Epithelial cell of esophagus (primary cell): Measurements from ENCODE around the gene WDR62.

Source experiments
- DNase-seq: peaks from one replicate; pipeline ENCODE4 v3.0.0; 2010; ENCODE audit warnings: low read depth
- H3K4me3 ChIP-seq: 2 replicates; pipeline ENCODE4 v1.5.1; 2011; ENCODE audit warnings: mild to moderate bottlenecking, low read length, control low read depth
- TF ChIP-seq, protein P1 (sequence below): IDR thresholded peaks from 2 replicates; pipeline ENCODE4 v1.5.1; 2011; ENCODE audit warnings: low read depth, mild to moderate bottlenecking, low read length, control low read depth, inconsistent platforms; ENCODE audit not compliant: insufficient read depth; ENCODE audit errors: missing control alignments

WDR62 gene

GRCh38 chr19:36082916-36083315, 28.2 kb downstream of the WDR62 start:
- TF ChIP-seq, protein P1, sequence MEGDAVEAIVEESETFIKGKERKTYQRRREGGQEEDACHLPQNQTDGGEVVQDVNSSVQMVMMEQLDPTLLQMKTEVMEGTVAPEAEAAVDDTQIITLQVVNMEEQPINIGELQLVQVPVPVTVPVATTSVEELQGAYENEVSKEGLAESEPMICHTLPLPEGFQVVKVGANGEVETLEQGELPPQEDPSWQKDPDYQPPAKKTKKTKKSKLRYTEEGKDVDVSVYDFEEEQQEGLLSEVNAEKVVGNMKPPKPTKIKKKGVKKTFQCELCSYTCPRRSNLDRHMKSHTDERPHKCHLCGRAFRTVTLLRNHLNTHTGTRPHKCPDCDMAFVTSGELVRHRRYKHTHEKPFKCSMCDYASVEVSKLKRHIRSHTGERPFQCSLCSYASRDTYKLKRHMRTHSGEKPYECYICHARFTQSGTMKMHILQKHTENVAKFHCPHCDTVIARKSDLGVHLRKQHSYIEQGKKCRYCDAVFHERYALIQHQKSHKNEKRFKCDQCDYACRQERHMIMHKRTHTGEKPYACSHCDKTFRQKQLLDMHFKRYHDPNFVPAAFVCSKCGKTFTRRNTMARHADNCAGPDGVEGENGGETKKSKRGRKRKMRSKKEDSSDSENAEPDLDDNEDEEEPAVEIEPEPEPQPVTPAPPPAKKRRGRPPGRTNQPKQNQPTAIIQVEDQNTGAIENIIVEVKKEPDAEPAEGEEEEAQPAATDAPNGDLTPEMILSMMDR = no peak
- H3K4me3 ChIP-seq = no peak overlapping the region
- DNase-seq = no peak

GRCh38 chr19:36084231-36085009, 29.7 kb downstream of the WDR62 start:
- H3K4me3 ChIP-seq = no peak overlapping the region
- no peak for DNase-seq
- TF ChIP-seq, protein P1 = no peak

GRCh38 chr19:36086326-36086725, 31.6 kb downstream of the WDR62 start:
- TF ChIP-seq, protein P1 = no peak
- H3K4me3 ChIP-seq = no peak overlapping the region
- DNase-seq = no peak

- H3K4me3 ChIP-seq = no peak overlapping the region
- TF ChIP-seq, protein P1 = no peak
- no peak for DNase-seq
Observed at GRCh38 chr19:36089847-36090246, 35.1 kb downstream of the WDR62 start.

DNA sequence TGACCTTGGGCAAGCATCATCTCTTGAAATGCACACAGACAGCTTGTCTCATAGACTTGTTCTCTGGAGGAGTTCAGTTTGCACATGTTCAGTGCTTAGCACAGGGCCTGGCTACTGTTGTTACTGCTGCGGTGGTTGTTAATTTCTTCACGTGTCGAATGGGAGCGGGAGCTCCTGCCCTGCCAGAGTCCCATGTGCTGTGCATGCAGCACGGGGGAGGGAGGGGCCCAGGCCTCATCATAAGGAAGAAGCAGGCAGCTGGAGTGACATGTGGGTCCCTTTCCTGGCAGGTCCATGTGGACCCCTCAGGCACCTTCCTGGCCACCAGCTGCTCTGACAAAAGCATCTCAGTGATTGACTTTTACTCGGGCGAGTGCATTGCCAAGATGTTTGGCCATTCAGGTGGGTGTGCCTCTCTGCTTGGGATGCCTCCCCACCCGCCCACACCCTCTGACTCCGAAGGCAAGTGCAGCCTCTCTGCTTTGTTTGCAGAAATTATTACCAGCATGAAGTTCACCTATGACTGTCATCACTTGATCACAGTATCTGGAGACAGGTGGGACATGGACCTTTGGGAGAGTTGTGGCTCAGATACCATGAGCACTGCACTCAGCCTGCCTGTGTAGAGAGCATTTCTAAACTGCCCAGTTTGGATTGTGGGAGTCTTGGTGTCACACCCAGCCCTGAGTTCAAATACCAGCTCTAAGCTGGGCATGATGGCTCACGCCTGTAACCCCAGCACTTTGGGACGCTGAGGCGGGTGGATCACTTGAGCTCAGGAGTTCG, 36.4 kb downstream of the WDR62 start:
- H3K4me3 ChIP-seq = no peak overlapping the region
- TF ChIP-seq, protein P1 = no peak
- peak; percentile 9 for DNase-seq

GRCh38 chr19:36092566-36092965, 37.9 kb downstream of the WDR62 start:
- TF ChIP-seq, protein P1 = no peak
- no peak for DNase-seq
- no peak overlapping the region for H3K4me3 ChIP-seq
